ENCODE data around the gene CCDC137. TPM values are rescaled to one million over a fixed set of nuclear protein-coding genes. Genes with fewer than 3 reads are reported as not detected.

CCDC137 gene
- total RNA-seq, 1 donor from 2014 or later, result 33.2 TPM

- intact Hi-C loops (cut with micrococcal nuclease), result loop anchor here (5.0 kb wide), 1 partner anchor 188 kb away; the partner anchor contains the start of gene ACTG1
Measured at GRCh38 chr17:81700353-81701287, 34.1 kb downstream of the CCDC137 start.

DNA sequence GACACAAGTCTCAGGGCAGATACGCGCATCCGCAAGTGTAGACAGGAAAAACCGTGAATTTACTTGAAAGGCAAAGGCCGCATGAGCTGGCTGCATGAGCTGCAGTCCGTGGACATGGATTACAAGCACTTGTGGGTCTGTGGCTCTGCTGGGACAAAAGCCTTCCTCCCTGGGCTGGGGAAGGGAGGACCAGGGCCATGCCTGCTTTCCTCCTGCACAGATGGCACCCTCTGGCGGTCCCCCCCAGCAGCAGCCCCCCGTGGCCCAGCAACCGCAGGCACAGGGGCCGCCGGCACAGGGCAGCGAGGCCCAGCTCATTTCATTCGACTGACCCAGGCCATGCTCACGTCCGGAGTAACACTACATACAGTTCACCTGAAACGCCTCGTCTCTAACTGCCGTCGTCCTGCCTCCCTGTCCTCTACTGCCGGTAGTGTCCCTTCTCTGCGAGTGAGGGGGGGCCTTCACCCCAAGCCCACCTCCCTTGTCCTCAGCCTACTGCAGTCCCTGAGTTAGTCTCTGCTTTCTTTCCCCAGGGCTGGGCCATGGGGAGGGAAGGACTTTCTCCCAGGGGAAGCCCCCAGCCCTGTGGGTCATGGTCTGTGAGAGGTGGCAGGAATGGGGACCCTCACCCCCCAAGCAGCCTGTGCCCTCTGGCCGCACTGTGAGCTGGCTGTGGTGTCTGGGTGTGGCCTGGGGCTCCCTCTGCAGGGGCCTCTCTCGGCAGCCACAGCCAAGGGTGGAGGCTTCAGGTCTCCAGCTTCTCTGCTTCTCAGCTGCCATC, 34.9 kb downstream of the CCDC137 start:
- intact Hi-C loops (cut with micrococcal nuclease), result loop anchor here (5.0 kb wide), 1 partner anchor 189 kb away; the partner anchor contains the start of gene ACTG1

DNA sequence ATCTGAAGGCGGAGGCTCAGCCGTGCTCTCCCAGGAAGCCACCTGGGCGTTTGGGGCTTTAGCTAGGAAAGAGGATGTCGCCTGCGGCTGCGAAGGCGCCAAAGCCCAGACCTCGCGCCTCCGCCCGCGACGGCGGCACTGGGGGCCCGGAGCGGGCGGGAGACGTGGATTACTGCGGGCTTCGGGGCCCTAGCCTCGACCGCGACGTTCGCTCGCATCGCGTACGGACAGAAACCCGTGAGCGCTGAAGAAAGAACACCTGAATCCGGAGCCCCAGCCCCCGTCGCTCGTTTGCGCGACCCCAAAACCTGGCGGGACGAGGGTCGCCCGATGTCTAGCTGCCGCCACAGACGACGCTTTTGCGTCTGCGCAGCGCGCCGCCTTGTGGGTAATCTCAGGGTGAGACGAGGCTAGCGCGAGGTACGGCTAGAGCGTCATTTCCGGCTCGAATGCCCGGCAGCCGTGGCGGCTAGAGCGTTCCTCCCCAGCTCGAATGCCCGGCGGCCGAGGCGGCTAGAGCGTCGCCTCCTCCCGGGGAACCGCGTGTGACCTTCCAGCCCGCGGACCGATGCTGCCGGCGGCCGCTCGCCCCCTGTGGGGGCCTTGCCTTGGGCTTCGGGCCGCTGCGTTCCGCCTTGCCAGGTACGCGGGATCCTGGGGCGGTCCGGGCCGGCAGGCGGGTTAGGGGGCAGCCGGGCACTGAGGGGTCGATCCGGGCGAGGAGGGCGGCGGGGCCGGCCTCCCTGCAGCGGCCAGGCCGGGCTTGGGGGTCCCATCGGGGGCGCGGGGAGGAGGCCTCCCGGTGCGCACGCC, 36.6 kb downstream of the CCDC137 start, which contains the start of gene MRPL12:
Gene MRPL12 (plus strand): TSS at position 434 of the 813 bp plus-strand sequence. CDS start 135 bp downstream, at position 569.
- intact Hi-C loops (cut with micrococcal nuclease), result loop anchor here (1.0 to 5.0 kb wide), 6 partner anchors 9 to 191 kb away; partner anchors contain the start of genes ACTG1, ARL16, CCDC137 and OXLD1

- intact Hi-C loops (cut with micrococcal nuclease), result loop anchor here (1.0 to 5.0 kb wide), 6 partner anchors 8 to 192 kb away; partner anchors contain the start of genes ACTG1, ARL16, CCDC137 and OXLD1
Measured at GRCh38 chr17:81703747-81704654, 37.5 kb downstream of the CCDC137 start.

GRCh38 chr17:81705518-81706231, 39.1 kb downstream of the CCDC137 start:
- intact Hi-C loops (cut with micrococcal nuclease), result no loop called here

- intact Hi-C loops (cut with micrococcal nuclease), result no loop called here
Measured at GRCh38 chr17:81706232-81706611, 39.7 kb downstream of the CCDC137 start.

DNA sequence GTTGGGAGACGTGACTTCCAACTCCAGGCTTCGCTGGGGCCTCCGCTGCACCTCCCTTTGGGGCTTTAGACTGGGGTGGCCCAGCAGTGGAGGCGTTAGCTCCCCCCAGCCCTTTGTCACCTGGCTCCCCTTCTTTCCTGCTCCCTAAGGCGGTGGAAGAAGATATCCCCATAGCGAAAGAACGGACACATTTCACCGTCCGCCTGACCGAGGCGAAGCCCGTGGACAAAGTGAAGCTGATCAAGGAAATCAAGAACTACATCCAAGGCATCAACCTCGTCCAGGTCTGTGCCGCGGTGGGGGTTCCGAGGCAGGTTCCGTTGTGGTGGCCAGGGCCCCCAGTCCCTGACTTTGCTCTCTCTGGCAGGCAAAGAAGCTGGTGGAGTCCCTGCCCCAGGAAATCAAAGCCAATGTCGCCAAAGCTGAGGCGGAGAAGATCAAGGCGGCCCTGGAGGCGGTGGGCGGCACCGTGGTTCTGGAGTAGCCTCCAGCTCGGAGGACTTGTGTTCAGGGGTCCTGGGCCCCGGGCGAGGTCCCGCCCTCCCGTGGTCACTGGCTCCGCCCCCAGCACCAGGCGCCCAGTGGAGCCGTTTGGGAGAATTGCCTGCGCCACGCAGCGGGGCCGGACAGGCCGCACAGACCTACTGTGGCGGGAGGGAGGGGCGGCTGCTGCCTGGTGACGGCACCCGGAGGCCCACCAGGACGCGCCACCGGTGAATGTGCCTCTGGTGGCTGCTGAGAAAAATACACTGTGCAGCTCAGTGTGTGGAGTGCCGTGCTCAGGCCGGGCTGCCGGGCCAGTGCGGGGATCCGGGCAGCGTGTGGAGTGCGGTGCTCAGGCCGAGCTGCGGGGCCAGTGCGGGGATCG, 40.5 kb downstream of the CCDC137 start:
- intact Hi-C loops (cut with micrococcal nuclease), result no loop called here

DNA sequence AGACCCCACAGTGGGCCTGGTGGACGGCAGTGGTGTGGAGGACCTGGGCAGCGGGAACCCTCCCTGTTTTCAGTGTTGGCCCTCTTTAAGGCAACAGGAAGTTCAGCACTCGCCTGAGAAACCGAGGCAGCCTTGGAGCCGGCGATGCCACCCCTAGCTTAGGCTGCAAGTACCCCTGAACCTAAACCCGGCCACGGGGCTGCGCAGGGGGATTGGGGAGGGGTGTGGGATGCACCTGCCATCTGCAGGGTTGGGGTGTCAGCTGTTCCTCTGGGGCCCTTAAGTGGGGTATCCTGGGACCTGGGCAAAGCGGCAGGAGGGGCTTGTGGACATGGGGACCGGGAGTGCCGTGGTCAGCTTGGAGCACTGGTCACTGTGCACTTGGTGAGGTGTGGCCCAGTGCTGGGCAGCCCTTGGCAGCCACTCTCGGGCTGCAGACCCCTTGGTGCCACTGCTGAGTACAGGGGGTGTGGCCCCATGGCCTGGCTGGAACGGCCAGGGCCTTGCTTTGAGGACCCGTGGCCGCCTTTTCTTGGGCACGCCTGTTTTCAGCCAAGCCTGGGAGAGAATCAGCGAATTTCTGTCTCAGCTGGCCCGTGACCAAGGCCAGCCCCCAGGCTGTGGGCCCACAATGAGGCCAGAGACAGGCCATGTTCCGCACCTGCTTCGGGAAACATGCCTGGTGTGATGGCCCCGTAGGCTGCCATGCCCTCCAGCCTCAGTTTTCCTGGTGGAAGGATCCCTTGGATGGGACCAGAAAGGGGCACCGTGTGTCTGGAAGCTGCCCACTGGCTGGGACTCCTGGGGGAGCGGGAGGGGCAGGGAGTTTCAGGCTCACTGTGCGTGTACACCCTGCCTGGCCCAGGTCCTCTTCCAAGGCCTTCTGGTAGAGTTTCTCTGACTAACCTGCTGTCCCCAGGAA, 41.4 kb downstream of the CCDC137 start:
- intact Hi-C loops (cut with micrococcal nuclease), result no loop called here

- intact Hi-C loops (cut with micrococcal nuclease), result no loop called here
Measured at GRCh38 chr17:81708739-81709185, 42.2 kb downstream of the CCDC137 start.

DNA sequence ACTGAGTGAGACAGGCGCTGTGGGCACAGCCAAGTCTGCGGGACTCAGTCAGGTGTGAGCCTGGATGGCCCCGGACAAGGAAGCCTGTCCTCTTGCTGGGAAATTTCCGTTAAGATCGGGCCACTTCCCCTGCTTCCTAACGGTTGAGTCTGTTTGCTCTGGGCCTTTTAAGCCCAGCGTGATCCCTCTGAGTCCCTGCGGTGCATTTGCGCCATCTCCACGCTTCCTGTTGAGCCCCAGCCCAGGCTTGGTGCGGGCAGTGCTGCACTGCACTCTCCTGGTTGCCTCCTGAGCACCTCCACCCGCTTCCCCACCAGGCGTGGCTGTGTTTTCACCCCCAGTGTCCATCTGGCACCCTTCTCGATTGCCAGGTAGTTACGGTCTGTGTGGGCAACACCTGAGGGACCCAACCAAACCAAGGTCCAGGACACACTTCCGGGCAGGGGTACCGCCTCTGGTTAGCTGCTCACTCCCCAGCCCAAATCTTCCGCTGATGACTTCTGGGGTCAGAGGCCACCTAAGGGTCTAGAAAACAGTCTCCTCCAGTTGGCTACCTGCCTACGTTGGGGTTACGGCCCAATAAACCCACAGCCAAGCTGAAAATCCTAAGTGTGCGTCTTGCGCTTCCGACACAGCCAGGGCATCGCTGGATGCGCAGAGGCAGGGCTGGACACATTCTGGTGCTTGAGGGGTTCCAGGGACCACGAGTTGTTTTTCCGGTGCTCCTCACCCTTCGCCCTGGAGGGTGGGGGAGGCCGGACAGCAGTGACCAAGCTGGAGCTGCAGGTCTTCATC, 44.2 kb downstream of the CCDC137 start:
- intact Hi-C loops (cut with micrococcal nuclease), result no loop called here

DNA sequence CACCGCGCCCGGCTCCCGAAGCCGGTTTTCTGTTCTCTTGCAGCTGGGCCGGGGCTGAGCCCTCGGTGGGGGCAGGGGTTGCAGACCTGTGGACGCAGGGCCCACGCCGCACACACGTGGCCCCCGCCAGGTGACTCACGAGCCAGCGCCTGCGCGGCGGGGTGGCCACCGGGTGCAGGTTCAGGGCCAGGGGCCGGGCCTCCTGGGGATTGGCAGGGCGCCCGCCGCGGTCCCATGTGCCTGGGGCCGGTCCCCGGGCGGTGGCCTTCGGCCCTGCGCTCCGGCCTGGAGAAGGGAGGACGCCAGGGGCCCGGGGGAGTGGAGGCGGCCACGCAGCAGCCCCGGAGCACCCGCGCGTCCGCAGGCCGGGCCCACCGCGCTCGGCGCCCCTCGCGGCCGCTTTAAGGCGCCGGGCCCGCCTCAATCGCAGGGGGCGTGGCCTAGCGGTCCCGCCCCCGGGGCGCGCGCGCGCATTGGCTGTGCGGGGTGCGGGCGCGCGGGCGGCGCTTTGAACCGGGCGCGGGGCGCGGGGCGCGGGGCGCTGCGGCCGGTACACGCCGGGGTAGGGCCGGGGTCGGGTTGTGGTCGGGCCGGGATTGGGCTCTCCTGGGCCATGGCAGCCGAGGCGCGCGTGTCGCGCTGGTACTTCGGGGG, 45.4 kb downstream of the CCDC137 start, which contains the start of gene SLC25A10:
Gene SLC25A10 (plus strand): TSS at position 471 of the 654 bp plus-strand sequence. CDS start 143 bp downstream, at position 614.
- intact Hi-C loops (cut with micrococcal nuclease), result loop anchor here (1.0 kb wide), 3 partner anchors 9 to 148 kb away; partner anchors contain the start of genes CCDC137, MRPL12, OXLD1 and P4HB

- intact Hi-C loops (cut with micrococcal nuclease), result loop anchor here (1.0 kb wide), 3 partner anchors 9 to 148 kb away; partner anchors contain the start of genes CCDC137, MRPL12, OXLD1 and P4HB
Measured at GRCh38 chr17:81712468-81713003, 46.0 kb downstream of the CCDC137 start.

DNA sequence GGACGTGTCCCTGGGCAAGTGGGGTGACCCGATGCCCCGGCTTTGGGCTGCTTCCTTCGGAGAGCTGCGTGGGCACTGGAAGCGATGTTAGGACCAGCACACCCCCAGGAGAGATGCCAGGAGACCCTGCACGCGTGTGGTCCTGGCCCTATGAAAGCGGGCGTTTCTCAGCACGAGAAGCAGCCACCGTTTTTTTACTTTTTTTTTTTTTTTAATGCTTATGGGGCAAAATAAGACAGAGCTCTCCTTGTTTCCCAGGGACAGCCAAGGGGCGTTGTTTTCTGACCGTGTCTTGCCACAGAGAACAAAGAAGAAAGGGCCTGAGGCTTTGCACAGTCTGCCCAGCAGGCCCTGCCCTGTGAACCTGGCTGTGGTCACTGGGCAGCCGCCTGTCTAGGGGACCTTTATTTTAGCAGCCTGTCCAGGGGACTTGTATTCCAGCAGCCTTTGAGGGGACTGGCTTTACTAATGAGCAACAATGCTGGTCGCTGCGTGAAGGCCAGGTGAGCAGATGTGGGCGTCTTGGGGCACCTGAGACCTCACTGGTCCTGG, 46.5 kb downstream of the CCDC137 start:
- intact Hi-C loops (cut with micrococcal nuclease), result no loop called here

GRCh38 chr17:81713556-81714411, 47.2 kb downstream of the CCDC137 start:
- intact Hi-C loops (cut with micrococcal nuclease), result no loop called here
